ENCODE results near the gene ADCY9. TPM values are rescaled to one million over a fixed set of nuclear protein-coding genes. Genes with fewer than 3 reads are reported as not detected.
"Not testable (repeated sequence)": the region's sequence is repeated elsewhere in the genome, so short reads cannot be mapped to it uniquely, and the experiment has no call there.

The ADCY9 gene
- total RNA-seq, 4 donors from 2014 or later = 19.0 to 32.7 (median 29.6) TPM

- no peak overlapping the region for H3K4me3 ChIP-seq
- H3K4me1 ChIP-seq = peaks cover 0 to 48% (median 6%) of the 10 kb centered on the region in 4 donors
- WGBS, 2 donors = 94 to 95% methylated on average over 17 of the region's 17 CpGs
- TF ChIP-seq EP300 (IDR thresholded peaks at IDR 0.05) (no peak), CTCF (IDR thresholded peaks at IDR 0.05) (no peak), POLR2A (IDR thresholded peaks at IDR 0.05) (no peak)
- no peaks in the 10 kb centered on the region for H3K27me3 ChIP-seq
- H3K36me3 ChIP-seq = no peaks in the 10 kb centered on the region
- H3K27ac ChIP-seq = no peak overlapping the region
- DNase-seq (ENCODE audit: low spot score in 2 of 2) = no peak
- H3K9me3 ChIP-seq = no peaks in the 10 kb centered on the region
Observed at GRCh38 chr16:3948378-3948995, 167.8 kb downstream of the ADCY9 start.

GRCh38 chr16:3946604-3947180 is 169.6 kb downstream of the ADCY9 start:
- Histone ChIP-seq H3K27me3 (no peaks in the 10 kb centered on the region), H3K9me3 (no peaks in the 10 kb centered on the region), H3K4me3 (no peak overlapping the region), H3K4me1 (peaks cover 0 to 35% (median 6%) of the 10 kb centered on the region in 4 donors), H3K36me3 (no peaks in the 10 kb centered on the region), H3K27ac (peak overlapping the region in 1 of 4 donors; percentile 23)
- no peak for DNase-seq (ENCODE audit: low spot score in 2 of 2)
- TF ChIP-seq POLR2A (IDR thresholded peaks at IDR 0.05) (no peak), CTCF (IDR thresholded peaks at IDR 0.05) (no peak), EP300 (IDR thresholded peaks at IDR 0.05) (no peak)
- WGBS, 2 donors = 84 to 89% methylated on average over 13 to 14 of the region's 20 CpGs

- Histone ChIP-seq H3K36me3 (no peaks in the 10 kb centered on the region), H3K27ac (peak overlapping the region in 2 of 4 donors; percentile 2 to 23), H3K27me3 (no peaks in the 10 kb centered on the region), H3K4me3 (no peak overlapping the region), H3K4me1 (peaks cover 0 to 29% (median 3%) of the 10 kb centered on the region in 4 donors), H3K9me3 (no peaks in the 10 kb centered on the region)
- TF ChIP-seq CTCF (IDR thresholded peaks at IDR 0.05) (no peak), EP300 (IDR thresholded peaks at IDR 0.05) (no peak), POLR2A (IDR thresholded peaks at IDR 0.05) (no peak)
- 33 to 36% methylated on average over 11 of the region's 11 CpGs for WGBS, 2 donors
- DNase-seq (ENCODE audit: low spot score in 2 of 2) = no peak
Observed at GRCh38 chr16:3945751-3946603, 170.3 kb downstream of the ADCY9 start.

GRCh38 chr16:3944457-3944856 is 171.8 kb downstream of the ADCY9 start:
- WGBS, 2 donors = 91 to 96% methylated on average over 2 of the region's 2 CpGs
- H3K9me3 ChIP-seq; DNase-seq (ENCODE audit: low spot score in 2 of 2): not testable (repeated sequence)

GRCh38 chr16:3942146-3942545 is 174.1 kb downstream of the ADCY9 start:
- H3K4me1 ChIP-seq = peaks cover 0 to 20% (median 3%) of the 10 kb centered on the region in 4 donors
- H3K4me3 ChIP-seq; H3K9me3 ChIP-seq; H3K27me3 ChIP-seq; H3K27ac ChIP-seq; H3K36me3 ChIP-seq; DNase-seq (ENCODE audit: low spot score in 2 of 2): not testable (repeated sequence)
- WGBS, 2 donors = 92 to 98% methylated on average over 4 of the region's 4 CpGs

More at GRCh38 chr16:3944457-3944856, 171.8 kb downstream of the ADCY9 start:
- not testable (repeated sequence) for H3K4me3 ChIP-seq, H3K27me3 ChIP-seq, H3K36me3 ChIP-seq, H3K27ac ChIP-seq
- H3K4me1 ChIP-seq = peaks cover 0 to 14% (median 0%) of the 10 kb centered on the region in 4 donors

All from tibial nerve (tissue), 4 donors.